Left ventricle myocardium inferior (tissue), 1 donor: ENCODE results near the gene MOXD1. TPM values are rescaled to one million over a fixed set of nuclear protein-coding genes. Genes with fewer than 3 reads are reported as not detected.

Experiments
- DNase-seq: peaks from one replicate; pipeline ENCODE4 v3.0.0-alpha.2; 2020
- H3K27ac ChIP-seq: fragments of 200-600 bp; replicated peaks from 2 replicates; pipeline ENCODE4 v1.8.0; 2021
- H3K27me3 ChIP-seq: fragments of 200-600 bp; 2 replicates; pipeline ENCODE4 v1.8.0; 2021; ENCODE audit warnings: low read depth
- H3K36me3 ChIP-seq: fragments of 200-600 bp; 2 replicates; pipeline ENCODE4 v1.8.0; 2021
- H3K4me1 ChIP-seq: fragments of 200-600 bp; 2 replicates; pipeline ENCODE4 v1.8.0; 2021
- H3K4me3 ChIP-seq: fragments of 200-600 bp; 2 replicates; pipeline ENCODE4 v1.8.0; 2021; ENCODE audit warnings: mild to moderate bottlenecking, moderate library complexity
- H3K9me3 ChIP-seq: fragments of 200-600 bp; replicated peaks from 2 replicates; pipeline ENCODE4 v1.8.0; 2021
- intact Hi-C: fragments of 100-400 bp; cut with micrococcal nuclease; formaldehyde crosslinking; loops from one replicate; pipeline ENCODE4 v1.11.0; 2022
- total RNA-seq: library from RNA; stranded (reverse); fragmentation: NEBNext Ultra II Directional; extraction: Animal tissue kit (Norgen Biotek cat#: 25700); gene quantifications from one replicate; pipeline ENCODE4 v1.2.1, GENCODE V29; 2021
- TF ChIP-seq, protein P1 (sequence below): fragments of 200-600 bp; IDR thresholded peaks from 2 replicates; pipeline ENCODE4 v1.8.0; 2021; ENCODE audit warnings: antibody characterized with exemption, mild to moderate bottlenecking, borderline replicate concordance
- donor health status: DM: no; HTN: yes; CAD: no; lungs with severe emphysema.

MOXD1 gene
- total RNA-seq, 1 donor from 2014 or later = 3.4 TPM

- H3K27ac ChIP-seq = no peak overlapping the region
- no peaks in the 10 kb centered on the region for H3K36me3 ChIP-seq
- DNase-seq = no peak
- TF ChIP-seq, protein P1, sequence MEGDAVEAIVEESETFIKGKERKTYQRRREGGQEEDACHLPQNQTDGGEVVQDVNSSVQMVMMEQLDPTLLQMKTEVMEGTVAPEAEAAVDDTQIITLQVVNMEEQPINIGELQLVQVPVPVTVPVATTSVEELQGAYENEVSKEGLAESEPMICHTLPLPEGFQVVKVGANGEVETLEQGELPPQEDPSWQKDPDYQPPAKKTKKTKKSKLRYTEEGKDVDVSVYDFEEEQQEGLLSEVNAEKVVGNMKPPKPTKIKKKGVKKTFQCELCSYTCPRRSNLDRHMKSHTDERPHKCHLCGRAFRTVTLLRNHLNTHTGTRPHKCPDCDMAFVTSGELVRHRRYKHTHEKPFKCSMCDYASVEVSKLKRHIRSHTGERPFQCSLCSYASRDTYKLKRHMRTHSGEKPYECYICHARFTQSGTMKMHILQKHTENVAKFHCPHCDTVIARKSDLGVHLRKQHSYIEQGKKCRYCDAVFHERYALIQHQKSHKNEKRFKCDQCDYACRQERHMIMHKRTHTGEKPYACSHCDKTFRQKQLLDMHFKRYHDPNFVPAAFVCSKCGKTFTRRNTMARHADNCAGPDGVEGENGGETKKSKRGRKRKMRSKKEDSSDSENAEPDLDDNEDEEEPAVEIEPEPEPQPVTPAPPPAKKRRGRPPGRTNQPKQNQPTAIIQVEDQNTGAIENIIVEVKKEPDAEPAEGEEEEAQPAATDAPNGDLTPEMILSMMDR = no peak
- intact Hi-C loops = no loop called here
- no peak overlapping the region for H3K4me3 ChIP-seq
- H3K9me3 ChIP-seq = peaks cover 42% of the 10 kb centered on the region
- H3K4me1 ChIP-seq = no peaks in the 10 kb centered on the region
- no peaks in the 10 kb centered on the region for H3K27me3 ChIP-seq
These were observed 96.4 kb downstream of the MOXD1 start for GRCh38 chr6:132304891-132305305.

- H3K36me3 ChIP-seq = no peaks in the 10 kb centered on the region
- H3K9me3 ChIP-seq = peaks cover 8% of the 10 kb centered on the region
- TF ChIP-seq, protein P1 = peak; percentile 66
- no peaks in the 10 kb centered on the region for H3K27me3 ChIP-seq
- no peak for DNase-seq
- no peak overlapping the region for H3K27ac ChIP-seq
- no peak overlapping the region for H3K4me3 ChIP-seq
- no peaks in the 10 kb centered on the region for H3K4me1 ChIP-seq
- intact Hi-C loops = no loop called here
These were observed 100.8 kb downstream of the MOXD1 start for GRCh38 chr6:132300323-132300949.

DNA sequence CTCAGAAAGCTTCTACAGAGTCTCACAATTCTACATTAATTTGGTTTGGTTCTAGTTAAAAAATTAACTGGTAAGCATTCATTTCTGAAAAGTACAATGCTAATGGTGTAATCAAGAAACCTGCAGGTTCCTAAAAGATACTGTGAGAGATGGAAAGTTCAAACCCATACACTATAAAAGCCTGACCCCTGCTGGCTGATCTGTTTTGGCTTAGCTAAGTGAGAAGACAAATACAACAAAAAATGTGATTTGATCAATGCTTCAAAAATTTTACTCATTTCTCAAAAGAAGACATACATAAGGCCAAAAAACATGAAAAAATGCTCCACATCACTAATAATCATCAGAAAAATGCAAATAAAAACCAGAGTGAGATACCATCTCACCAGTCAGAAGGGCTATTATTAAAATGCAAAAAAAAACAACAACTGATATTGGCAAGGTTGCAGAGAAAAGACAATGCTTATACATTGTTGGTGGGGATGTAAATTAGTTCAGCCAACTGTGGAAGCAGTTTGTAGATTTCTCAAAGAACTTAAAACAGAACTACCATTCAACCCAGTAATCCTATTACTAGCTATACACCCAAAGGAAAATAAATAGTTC is 102.8 kb downstream of the MOXD1 start:
- no peaks in the 10 kb centered on the region for H3K4me1 ChIP-seq
- H3K27me3 ChIP-seq = no peaks in the 10 kb centered on the region
- peaks cover 8% of the 10 kb centered on the region for H3K9me3 ChIP-seq
- H3K36me3 ChIP-seq = no peaks in the 10 kb centered on the region
- H3K4me3 ChIP-seq = no peak overlapping the region
- H3K27ac ChIP-seq = no peak overlapping the region
- TF ChIP-seq, protein P1 = peak; percentile 59
- intact Hi-C loops = no loop called here
- DNase-seq = no peak

DNA sequence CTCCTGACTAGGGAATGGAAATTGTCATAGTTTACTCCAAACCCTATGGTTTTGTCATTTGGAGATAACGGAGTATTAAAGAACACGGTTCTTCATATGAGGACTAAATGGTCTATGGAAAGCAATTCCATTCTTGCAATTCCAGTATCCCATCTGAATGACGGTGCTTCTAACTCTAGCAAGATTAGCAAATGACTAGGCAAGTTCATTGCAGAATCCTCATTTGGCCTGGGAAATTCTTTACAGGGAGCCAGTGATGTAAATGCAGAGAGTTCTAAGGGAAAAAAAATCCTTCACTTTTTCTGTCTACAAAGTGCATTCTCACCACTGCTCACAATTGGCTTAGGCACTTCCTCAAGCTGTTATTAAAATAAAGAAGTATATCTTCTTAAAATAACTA is 111.5 kb downstream of the MOXD1 start:
- H3K9me3 ChIP-seq = peaks cover 2% of the 10 kb centered on the region
- H3K27me3 ChIP-seq = peaks cover 11% of the 10 kb centered on the region
- H3K27ac ChIP-seq = no peak overlapping the region
- no peak overlapping the region for H3K4me3 ChIP-seq
- TF ChIP-seq, protein P1 = no peak
- H3K4me1 ChIP-seq = no peaks in the 10 kb centered on the region
- intact Hi-C loops = no loop called here
- H3K36me3 ChIP-seq = no peaks in the 10 kb centered on the region
- DNase-seq = no peak

DNA sequence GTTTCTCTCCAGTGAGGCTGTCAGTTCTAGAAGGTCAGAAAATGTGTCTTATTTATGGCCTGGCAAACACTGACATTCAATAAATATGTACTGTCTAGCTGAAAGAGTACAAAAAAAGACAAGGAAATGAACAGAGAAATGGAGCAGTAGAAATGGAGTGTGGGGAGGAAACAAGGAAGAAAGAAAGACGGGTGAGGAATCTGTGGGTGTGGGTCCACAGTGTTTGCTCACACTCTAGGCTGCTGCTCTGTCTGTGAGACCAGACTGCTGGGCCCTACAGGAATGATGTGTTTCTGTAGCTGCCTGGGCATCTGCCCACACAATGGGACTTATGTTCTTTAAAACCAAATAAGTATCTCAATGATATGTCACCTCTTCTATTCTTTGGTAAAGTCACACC is 114.2 kb downstream of the MOXD1 start:
- no peak overlapping the region for H3K27ac ChIP-seq
- H3K36me3 ChIP-seq = no peaks in the 10 kb centered on the region
- intact Hi-C loops = no loop called here
- no peak for DNase-seq
- H3K4me3 ChIP-seq = no peak overlapping the region
- H3K27me3 ChIP-seq = peaks cover 19% of the 10 kb centered on the region
- H3K9me3 ChIP-seq = peaks cover 9% of the 10 kb centered on the region
- TF ChIP-seq, protein P1 = no peak
- H3K4me1 ChIP-seq = no peaks in the 10 kb centered on the region
